GM21619 (cell line): Measurements from ENCODE around the gene SDCCAG8.

Source experiments
- ATAC-seq: cut with Tn5 transposase; IDR thresholded peaks from one replicate; pipeline ENCODE4 v1.9.1; 2021; ENCODE audit not compliant: unreplicated experiment

Gene SDCCAG8

DNA sequence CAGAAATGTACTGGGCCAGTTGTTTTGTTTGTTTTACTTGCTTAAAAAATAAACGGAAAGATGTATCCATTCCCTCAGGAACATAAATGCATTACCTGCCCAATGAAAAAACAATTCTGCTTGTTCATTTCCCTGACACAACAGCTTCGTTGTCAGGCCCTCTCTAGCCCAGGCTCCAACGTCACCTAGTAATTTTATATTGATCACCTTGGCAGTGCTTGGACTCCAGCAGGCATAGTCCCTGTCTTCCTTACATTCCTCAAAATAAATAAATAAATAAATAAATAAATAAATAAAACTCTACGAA, 2.0 kb upstream of the SDCCAG8 start:
- no peak for ATAC-seq

DNA sequence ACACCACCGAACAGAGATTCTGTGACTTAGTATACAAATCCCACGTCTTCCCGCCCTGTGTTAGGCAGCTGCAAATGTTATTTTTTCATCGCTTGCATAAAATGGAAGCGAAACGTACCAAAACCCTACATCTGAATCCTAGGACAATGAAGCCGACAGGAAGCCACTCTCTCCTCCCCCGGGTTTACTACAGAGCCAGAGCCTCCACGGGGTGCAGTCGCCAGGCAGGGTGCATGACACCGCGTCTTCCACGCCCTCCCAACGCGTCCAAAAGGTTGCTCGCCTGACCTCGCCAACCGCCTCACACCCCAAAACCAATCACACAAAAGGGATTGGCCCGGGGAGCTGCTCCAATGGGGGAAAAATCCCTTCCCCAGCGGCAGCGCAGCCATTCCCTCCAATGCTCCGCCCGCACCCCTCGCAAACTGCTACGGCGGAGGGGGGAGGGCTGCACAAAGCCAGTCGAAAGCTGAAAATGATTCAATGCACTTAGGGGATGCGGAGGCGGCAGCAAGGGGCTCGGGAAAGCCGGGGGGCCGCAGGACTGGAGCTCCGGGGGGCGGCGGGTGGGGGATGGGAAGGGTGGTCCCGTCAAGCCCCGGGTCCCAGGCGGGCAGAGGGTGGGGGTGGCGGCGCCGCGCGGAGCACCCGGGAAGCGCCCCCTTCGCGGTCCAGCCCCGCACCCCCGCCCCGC, 1.5 kb upstream of the SDCCAG8 start:
- peak; percentile 17 for ATAC-seq

DNA sequence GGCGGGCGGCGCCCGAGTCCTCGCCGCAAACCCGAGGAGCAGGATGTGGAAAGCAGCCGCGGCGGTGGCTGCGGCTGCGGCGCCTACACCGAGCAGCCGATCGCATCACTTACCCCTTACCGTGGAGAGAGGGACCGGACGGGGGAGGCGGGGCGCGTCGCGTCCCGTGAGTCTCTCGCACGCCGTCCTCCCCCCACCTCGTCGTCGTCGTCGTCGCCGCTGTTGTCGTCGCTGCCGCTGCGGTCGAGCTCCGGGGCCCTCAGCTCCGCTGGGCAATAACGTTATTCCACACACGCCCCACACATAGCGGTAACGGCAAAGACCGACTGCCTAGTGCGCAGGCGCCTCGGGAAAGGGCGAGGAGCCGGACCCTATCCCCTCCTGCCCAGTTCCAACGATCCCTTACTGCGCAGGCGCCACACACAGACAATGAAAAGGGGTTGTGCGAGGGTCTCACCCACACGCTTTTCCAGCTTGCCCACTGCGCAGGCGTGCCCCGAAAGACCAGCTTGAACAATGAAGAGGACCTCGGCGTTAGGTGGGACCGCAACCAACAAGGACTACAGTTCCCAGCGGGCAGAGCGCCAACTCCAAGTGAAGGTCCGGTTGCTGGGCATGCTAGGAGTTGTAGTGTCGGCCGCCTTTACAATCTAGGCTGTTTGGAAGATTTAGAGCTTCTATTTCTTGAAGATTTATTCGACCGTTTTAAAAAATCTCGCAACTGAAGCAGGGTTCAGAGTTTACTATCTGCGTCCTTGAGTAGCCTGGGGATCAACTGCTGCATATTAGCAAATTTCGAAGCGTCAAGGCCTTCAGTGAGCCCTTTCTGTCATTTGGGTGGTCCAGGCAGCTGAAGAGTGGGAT, 682 bp upstream of the SDCCAG8 start, which contains the start of gene CEP170:
TSS of gene CEP170 (minus strand) at position 355 of the 864 bp plus-strand sequence. CDS start 30,001 bp downstream, outside the sequence.
- peak; percentile 45 for ATAC-seq

DNA sequence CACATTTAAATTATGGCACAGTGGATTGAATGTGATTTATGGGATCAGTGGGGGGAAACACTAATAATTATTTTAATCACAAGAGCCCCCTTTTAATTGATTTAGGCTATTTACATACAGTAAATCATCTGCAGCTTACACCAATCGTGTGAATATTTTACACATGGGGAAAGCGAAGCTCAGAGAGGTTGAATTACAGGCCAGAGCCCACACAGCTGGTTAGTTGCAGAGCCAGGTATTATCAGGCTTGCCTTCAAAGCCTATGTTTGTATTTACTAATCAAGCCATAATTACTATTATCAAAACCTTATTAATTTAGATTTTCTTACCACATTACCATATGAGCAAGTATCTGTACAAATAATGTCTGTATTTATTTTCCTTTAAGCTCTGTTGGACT, 749 bp downstream of the SDCCAG8 start:
- ATAC-seq: no peak

DNA sequence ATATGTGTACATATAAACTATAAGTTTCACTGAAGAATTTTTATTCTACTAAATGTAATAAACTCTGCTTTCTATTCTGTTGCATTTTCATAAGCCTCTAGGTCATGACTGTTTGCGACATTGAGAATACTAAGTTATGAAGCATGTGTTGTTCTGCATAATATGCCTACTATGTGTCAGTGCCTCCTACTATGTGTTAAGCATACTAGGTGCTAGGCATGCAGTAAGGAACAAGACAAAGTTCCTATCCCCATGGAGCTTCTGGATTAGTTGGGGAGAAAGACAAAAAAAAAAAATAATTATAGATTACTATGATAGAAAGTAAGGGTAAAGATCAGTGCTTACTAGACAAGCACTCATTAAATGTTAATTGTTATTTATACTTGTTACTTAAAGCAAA, 1.3 kb downstream of the SDCCAG8 start:
- ATAC-seq: no peak

DNA sequence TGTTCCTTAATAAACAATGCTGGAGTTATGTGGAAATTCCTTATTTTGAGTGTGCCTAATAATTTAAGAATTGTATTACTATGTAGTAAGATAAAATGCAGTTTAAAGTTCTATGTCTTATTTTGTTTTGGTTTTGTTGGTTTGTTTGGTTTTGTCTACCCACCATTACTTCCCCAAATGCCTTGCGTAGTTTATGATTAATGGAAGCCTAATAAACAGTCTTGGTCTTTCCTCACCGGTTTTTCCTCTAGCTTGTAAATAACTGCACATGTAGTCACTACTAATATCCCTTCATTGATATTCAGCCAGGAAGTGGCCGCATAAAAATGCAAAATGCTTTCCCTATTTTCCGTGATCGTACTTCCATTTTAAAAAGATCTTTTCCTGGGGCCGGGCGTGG, 2.9 kb downstream of the SDCCAG8 start:
- no peak for ATAC-seq

DNA sequence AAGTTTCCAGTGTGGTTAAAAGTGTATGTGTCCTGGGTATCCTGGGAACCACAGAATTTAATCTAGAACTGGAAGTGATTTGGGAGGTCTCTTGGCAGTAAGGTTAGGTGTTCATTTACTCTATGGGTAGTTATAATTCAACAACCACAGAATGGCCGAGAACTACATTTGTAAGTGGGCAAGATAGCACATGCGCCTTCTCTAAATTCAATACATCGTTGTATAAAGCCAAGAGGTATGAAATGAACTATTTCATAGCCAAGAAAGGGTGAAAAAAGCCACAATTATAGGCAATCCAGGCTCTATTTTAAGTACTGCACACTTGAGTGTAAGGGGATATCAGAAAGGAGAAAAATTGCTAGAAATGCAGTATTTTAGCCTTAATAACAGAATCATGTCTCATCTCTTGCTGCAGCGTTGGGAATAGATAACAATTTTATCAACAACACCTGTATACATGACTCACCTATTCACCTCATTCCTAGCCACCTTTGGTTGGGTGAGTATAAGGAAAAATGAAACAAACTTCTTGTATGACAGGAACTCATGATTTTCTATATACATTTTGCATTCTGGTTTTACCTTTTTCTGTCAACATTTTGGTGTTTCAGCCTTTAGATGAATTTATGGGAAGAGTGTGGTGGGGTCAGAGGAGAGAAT, 4.5 kb downstream of the SDCCAG8 start:
- ATAC-seq: no peak

DNA sequence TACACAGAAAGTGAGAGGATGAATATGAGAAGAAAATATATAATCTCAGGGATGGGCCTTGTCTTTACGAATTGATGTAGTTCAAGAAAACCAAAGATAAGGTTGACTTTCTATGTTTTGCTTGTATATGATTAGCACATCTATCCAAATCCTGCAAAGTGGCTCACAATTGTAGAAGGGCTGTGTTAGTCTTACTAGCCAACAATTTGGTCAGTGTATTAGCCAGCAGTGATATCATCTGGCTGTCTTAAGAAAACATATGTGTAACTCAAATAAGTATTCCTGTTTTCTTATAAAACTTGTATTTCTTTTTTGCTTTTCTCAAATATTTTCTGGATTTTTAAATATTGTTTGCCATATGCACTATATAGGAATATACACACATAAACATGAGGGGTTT, 5.5 kb downstream of the SDCCAG8 start:
- ATAC-seq: no peak

DNA sequence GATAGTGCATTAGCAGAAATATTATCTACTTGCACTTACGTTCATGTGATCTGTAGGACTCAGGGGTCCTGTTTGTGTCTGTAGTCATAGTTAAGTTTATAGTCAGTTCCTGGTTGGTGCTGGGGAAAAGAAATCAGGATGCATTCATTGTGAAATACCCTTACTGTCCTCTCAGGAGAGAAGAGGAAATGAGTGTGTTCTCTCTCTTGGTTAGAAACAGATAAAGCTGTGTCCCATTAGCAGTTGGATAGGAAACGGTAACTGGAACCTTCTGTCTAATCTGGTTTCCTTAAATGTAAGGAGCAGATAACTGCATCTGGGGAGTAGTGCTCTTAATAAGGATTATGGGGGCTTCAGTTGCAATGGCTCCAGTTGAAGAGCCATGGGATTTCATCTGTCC, 8.9 kb downstream of the SDCCAG8 start:
- ATAC-seq: peak; percentile 68

DNA sequence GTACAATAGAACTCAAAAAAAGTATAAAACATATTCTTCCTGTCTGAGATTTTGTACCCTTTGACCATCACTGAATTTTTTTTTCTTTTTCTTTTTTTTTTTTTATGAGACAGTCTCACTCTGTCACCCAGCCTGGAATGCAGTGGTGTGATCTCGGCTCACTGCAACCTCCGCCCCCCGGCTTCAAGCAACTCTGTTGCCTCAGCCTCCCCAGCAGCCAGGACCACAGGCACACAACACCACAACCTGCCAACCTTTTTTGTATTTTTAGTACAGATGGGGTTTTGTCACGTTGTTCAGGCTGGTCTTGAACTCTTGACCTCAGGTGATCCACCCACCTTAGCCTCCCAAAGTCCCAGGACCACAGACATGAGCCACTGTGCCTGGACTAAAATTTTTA, 10.4 kb downstream of the SDCCAG8 start:
- ATAC-seq: no peak

DNA sequence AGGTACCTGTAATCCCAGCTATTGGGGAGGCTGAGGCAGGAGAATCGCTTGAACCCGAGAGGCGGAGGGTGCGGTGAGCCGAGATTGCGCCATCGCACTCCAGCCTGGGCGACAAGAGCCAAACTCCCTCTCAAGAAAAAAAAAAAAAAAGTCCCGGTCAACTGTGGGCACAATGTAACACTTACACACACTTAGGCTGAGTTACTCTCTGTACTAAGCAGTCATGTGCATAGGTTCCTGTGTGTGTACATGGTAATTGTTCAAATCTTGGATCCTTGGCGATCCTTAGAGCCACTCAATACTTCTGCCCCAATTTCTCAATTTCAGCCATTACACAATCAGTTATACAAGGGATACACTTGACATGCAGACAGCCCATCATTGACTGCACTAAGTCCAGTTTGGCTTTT, 11.6 kb downstream of the SDCCAG8 start:
- ATAC-seq: no peak

DNA sequence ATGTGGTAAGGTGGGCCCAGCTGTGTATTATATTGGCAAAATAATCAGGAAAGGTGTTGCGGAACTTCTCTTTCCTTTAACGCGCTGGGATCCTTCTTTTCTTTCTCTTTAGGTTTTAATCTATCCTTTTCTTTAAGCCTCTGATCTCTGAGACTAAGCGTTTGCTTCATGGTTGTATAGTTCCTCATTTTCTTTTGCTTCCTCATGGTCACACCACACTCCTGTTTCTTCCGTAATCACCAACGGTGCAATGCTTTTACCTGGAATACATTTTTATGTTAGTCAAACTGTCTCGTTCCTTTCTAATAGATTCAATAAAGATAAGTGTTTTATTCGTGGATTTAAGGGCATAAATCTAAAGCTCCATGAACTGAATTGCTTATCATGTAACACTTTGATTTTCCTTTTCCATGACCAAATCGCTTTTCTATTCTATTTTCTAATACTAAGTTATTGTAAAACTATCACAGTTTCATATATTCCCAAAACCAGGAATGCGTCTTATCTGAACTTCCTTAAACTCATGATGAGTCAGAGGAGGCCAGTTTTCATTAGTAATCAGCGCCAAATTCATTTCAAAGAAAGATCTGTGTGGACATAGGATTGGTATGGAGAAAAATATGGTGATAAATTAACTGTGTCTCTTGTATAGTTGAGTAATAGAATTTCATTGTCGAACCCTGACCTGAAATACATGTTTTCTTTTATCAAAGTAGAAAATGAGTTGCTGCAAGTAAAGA, 12.2 kb downstream of the SDCCAG8 start:
- ATAC-seq: no peak

DNA sequence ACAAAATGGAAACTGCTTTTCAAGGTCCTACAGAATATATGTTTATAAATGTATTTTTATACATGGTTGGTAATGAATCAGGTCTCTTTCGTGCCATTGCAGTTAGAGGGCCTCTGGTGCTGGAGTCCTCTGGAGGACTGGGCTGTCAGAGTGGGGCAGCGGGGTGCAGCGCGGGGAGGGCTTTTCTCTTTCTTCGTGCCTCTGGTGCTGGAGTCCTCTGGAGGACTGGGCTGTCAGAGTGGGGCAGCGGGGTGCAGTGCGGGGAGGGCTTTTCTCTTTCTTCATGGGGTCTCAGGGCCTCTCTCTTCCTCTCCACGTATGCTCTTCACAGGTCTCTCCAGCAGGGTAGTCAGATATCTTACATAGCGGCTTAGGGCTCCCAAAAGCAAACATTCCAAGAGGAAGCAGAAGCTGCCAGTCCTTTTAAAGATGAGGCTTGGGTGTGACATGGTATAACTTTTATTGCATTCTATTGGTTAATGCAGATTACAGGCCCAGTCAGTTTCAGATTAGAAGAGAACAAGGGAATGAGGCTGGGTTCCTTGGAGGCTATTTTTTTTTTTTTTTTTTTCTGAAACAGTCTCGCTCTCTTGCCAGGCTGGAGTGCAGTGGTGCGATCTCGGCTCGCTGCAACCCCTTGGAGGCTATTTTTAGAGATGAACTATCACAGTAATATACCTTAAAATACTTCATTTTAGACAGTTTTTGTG, 13.1 kb downstream of the SDCCAG8 start:
- ATAC-seq: no peak

DNA sequence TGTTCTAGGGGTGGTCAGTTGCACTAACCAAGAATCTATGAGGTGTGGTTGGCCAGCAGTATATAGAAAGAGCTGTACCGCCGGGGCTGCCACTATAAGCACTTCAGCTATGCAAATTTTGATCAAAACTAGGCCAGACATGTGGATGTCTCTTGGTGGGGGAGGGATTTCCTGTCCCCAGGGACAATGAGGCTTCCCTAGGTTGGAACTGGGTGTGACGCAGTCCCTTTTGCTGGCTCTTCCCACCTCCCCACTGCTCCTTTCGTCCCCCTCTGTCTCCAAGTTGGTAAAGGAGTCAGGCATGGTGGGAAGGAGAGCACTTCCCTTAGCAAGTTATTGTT, 13.6 kb downstream of the SDCCAG8 start:
- peak; percentile 63 for ATAC-seq

DNA sequence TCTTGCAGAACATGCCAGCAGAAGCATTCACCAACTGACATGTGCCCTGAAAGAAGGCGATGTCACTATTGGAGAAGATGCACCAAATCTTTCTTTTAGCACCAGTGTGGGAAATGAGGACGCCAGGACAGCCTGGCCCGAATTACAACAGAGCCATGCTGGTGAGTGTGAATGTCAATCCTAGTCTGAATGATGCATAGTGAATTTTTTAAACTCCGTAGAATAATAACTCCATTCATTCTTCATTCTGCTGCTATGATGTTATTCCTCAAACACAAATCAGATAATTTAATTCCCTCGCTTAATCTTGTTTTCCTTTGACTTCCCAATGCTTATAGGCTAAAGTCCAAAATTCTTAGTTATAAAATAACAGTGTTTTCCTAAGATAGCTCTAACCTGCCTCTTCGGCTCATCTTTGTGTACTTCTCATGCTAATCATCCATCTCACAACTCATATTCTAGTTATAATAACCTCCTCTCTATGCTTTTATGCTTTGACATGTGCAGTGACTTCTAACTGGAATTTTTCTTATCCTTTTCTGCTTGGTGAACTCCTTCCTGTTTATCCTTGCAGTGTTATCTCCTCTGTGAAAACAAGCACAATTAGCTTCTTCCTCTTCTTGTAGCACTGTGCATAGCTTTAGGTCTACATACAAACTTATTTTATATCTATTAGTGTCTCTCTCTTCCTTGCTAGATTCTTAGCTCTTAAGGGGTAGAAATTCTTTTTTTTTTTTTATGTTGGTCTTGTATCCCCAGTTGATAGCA, 14.4 kb downstream of the SDCCAG8 start:
- ATAC-seq: no peak

DNA sequence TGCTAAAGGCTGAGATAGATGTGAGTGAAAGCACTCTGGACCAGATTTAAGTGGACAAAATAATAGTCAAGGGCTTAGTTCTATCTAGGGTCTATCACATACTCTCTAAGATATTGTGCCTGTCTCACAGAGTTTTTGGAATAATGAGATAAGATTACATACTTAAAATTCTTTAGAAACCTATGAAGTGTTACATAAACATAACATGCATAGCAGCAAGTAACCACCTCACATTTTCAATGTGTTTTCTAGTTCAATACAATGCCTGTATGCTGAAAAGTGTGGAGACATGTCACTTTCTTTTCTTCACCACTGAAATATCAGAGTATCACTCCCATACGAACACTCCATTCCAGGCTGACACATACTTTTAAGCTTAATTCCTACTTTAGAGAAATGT, 16.2 kb downstream of the SDCCAG8 start:
- no peak for ATAC-seq

DNA sequence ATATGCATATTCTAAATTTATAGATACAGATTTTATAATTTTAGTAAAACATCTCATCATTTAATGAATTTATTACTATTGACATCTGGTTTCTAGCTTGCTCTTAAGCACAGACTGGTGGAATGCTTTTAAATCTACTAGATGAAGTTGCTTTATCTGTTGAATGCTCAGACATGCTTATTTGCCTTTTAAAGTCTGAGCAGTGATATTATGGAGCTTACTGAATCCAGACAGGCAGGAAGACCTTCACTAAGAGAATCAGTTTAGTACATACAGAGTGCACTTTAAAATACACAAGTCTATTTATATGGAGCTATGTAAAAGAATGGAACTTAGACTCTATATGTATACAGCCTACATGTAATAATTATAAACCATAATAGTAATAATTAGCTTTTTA, 16.6 kb downstream of the SDCCAG8 start:
- ATAC-seq: no peak

DNA sequence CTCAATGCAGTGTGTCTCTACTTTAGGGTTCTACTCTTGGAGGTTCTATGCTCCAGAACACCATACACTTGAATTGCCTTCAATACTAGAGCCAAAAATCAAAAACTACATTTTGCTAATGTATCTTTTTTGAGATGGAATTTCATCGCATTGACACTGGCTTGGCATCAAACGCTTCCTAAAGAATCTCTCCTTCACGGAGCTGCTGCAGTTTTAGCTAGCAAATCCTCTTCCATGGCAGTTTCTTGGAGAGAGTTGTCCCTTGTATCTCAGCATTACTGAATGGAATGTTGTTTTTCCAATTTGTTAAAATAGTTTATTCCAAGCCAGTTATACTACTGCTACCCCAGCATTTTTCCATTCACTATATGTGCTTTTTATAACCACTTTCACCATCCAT, 17.7 kb downstream of the SDCCAG8 start:
- ATAC-seq: no peak

DNA sequence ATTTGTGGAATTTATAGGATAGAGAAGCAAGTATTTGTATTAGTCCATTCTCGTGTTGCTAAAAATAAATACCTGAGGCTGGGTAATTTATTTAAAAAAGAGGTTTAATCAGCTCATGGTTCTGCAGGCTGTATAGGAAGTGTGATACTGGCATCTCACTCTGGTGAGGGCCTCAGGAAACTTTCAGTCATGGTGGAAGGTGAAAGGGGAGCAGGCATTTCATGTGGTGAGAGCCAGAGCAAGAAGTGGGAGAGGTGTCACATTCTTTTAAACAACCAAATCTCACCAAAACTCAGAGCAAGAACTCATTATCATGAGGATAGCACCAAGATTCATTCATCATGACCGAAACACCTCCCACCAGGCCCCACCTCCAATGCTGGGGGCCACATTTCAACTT, 18.1 kb downstream of the SDCCAG8 start:
- ATAC-seq: no peak

DNA sequence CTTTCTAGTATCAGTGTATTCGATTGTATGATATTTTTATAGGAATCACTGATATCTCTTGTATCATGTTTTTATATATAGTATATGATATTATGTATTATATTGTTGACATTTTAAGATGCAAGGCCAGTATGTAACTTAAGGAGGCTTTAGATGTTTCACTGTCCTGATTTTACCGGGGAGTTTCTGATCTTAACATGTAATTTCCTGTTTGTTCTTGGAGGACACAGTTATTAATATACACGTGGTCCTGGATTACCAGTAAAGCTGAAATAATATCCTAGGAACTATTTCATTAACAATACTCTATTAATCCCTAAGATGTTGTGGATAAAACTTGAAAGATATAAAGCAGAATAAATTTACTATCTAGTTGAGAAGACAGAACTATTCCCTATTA, 19.5 kb downstream of the SDCCAG8 start:
- no peak for ATAC-seq
